ENCODE results near the gene CPSF4. TPM values are rescaled to one million over a fixed set of nuclear protein-coding genes. Genes with fewer than 3 reads are reported as not detected.
A peak's percentile ranks its signal among the peaks of the same experiment; 100 is the strongest.
"Not testable (repeated sequence)": the region's sequence is repeated elsewhere in the genome, so short reads cannot be mapped to it uniquely, and the experiment has no call there.

Gene CPSF4
- total RNA-seq, 4 donors from 2014 or later, result 30.6 to 33.1 (median 32.7) TPM

- Histone ChIP-seq H3K36me3 (peaks cover 18 to 31% of the 10 kb centered on the region in 2 donors), H3K27ac (no peak overlapping the region), H3K4me3 (replicated peaks in 1 of 3) (no peak overlapping the region), H3K27me3 (no peaks in the 10 kb centered on the region), H3K4me1 (no peaks in the 10 kb centered on the region), H3K9me3 (no peaks in the 10 kb centered on the region)
- TF ChIP-seq, protein P1, sequence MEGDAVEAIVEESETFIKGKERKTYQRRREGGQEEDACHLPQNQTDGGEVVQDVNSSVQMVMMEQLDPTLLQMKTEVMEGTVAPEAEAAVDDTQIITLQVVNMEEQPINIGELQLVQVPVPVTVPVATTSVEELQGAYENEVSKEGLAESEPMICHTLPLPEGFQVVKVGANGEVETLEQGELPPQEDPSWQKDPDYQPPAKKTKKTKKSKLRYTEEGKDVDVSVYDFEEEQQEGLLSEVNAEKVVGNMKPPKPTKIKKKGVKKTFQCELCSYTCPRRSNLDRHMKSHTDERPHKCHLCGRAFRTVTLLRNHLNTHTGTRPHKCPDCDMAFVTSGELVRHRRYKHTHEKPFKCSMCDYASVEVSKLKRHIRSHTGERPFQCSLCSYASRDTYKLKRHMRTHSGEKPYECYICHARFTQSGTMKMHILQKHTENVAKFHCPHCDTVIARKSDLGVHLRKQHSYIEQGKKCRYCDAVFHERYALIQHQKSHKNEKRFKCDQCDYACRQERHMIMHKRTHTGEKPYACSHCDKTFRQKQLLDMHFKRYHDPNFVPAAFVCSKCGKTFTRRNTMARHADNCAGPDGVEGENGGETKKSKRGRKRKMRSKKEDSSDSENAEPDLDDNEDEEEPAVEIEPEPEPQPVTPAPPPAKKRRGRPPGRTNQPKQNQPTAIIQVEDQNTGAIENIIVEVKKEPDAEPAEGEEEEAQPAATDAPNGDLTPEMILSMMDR (IDR thresholded peaks at IDR 0.05), result no peak
- TF ChIP-seq POLR2A (IDR thresholded peaks at IDR 0.05), result no peak
- intact Hi-C loops (cut with DNase I), result no loop called here
- no peak for DNase-seq
- 91 to 96% methylated on average over 5 to 7 of the region's 8 CpGs for WGBS, 2 donors
Observed at GRCh38 chr7:99429756-99430155, 9.0 kb upstream of the CPSF4 start.

GRCh38 chr7:99431756-99432540 is 6.8 kb upstream of the CPSF4 start:
- H3K27me3 ChIP-seq; H3K4me1 ChIP-seq; H3K27ac ChIP-seq; DNase-seq; H3K9me3 ChIP-seq; H3K4me3 ChIP-seq (replicated peaks in 1 of 3); intact Hi-C loops (cut with DNase I): not testable (repeated sequence)
- peaks cover 17 to 30% of the 10 kb centered on the region in 2 donors for H3K36me3 ChIP-seq
- WGBS, 2 donors, result 83 to 86% methylated on average over 13 of the region's 13 CpGs

DNA sequence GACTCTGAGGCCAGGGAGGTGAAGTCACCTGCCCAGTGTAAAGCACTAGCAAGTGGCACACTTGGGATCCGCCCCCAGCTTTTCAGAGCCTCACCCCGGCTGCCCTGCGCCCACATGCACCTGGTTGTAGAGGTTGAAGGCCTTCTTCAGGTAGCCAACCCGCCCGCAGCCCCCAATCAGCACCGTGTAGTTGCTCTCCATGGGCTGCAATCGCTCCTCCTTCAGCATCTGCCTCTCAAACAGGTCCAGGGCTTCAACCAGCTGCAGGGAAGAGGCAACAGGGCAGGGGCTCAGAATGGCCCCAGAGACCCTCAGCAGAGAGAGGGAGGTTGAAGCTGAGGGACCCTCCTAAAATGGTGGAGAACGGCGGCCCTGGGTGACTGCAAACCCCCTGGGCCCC is 5.6 kb upstream of the CPSF4 start:
- intact Hi-C loops (cut with DNase I), result no loop called here
- no peak for DNase-seq
- Histone ChIP-seq H3K9me3 (no peaks in the 10 kb centered on the region), H3K27ac (no peak overlapping the region), H3K36me3 (peaks cover 17 to 30% of the 10 kb centered on the region in 2 donors), H3K4me3 (replicated peaks in 1 of 3) (no peak overlapping the region), H3K4me1 (peaks cover 4 to 5% of the 10 kb centered on the region in 2 donors), H3K27me3 (no peaks in the 10 kb centered on the region)
- WGBS, 2 donors, result 85 to 97% methylated on average over 8 to 9 of the region's 9 CpGs
- TF ChIP-seq, protein P1 (IDR thresholded peaks at IDR 0.05), result no peak
- TF ChIP-seq POLR2A (IDR thresholded peaks at IDR 0.05), result no peak

- intact Hi-C loops (cut with DNase I), result no loop called here
- Histone ChIP-seq H3K27me3 (no peaks in the 10 kb centered on the region), H3K36me3 (peaks cover 9 to 16% of the 10 kb centered on the region in 2 donors), H3K4me3 (replicated peaks in 1 of 3) (peak overlapping the region; percentile 74 to 96 (median 84)), H3K4me1 (peaks cover 15 to 16% of the 10 kb centered on the region in 2 donors), H3K9me3 (no peaks in the 10 kb centered on the region), H3K27ac (peak overlapping the region; percentile 77 to 86 (median 85))
- no peak for TF ChIP-seq POLR2A (IDR thresholded peaks at IDR 0.05)
- TF ChIP-seq, protein P1 (IDR thresholded peaks at IDR 0.05), result no peak
- 22 to 27% methylated on average over 18 to 19 of the region's 20 CpGs for WGBS, 2 donors
- no peak for DNase-seq
Observed at GRCh38 chr7:99437946-99438572, 684 bp upstream of the CPSF4 start.

DNA sequence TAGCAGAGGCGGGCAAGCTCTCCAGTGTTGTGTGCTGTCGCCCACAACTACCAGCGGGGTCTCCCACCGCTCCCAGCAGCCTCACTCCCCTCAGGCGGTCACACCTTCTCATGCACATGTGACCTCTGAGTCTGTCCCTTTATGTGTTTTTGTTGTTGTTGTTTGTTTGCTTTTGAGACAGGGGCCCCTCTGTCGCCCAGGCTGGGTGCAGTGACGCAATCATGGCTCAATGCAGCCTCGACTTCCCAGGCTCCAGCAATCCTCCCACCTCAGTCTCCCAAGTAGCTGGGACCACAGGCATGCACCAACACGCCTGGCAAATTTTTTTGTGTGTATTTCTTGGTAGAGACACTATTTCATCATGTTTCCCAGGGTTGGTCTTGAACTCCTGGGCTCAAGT is 1.5 kb downstream of the CPSF4 start:
- DNase-seq, result no peak
- no peak overlapping the region for H3K4me3 ChIP-seq (replicated peaks in 1 of 3)
- WGBS, 2 donors, result 73 to 80% methylated on average over 9 of the region's 9 CpGs
- intact Hi-C loops (cut with DNase I), result no loop called here
- H3K36me3 ChIP-seq, result peaks cover 3 to 6% of the 10 kb centered on the region in 2 donors
- peaks cover 15 to 16% of the 10 kb centered on the region in 2 donors for H3K4me1 ChIP-seq
- no peaks in the 10 kb centered on the region for H3K9me3 ChIP-seq
- TF ChIP-seq, protein P1 (IDR thresholded peaks at IDR 0.05), result no peak
- TF ChIP-seq POLR2A (IDR thresholded peaks at IDR 0.05), result no peak
- H3K27ac ChIP-seq, result no peak overlapping the region
- H3K27me3 ChIP-seq, result no peaks in the 10 kb centered on the region

Measured in thyroid gland (tissue), 4 donors.